Measurements from ENCODE around the gene SPSB1. TPM values are rescaled to one million over a fixed set of nuclear protein-coding genes. Genes with fewer than 3 reads are reported as not detected.
A peak's percentile ranks its signal among the peaks of the same experiment; 100 is the strongest.

The SPSB1 gene
- total and polyA plus RNA-seq, 2 of the 4 experiments (the other 2 are of a cell fraction), result 16.7 to 19.8 TPM

- dilution Hi-C loops (cut with HindIII; ENCODE audit: low sequenced_read_pairs, unreplicated experiment), result no loop called here
These were observed 108.4 kb downstream of the SPSB1 start for GRCh38 chr1:9401080-9401453.

More at GRCh38 chr1:9401080-9401453, 108.4 kb downstream of the SPSB1 start:
- Histone ChIP-seq H3K9me3 (ENCODE audit: control insufficient read depth, insufficient read depth, low read length) (no peaks in the 10 kb centered on the region), H2BK120ac (ENCODE audit: low read depth, low read length) (peak overlapping the region; percentile 77), H3K23ac (ENCODE audit: low read depth, low read length) (no peak overlapping the region), H3K4me1 (ENCODE audit: control insufficient read depth, insufficient read depth, low read length) (peaks cover 33% of the 10 kb centered on the region), H3K27me3 (ENCODE audit: control insufficient read depth, insufficient read depth, low read length) (no peaks in the 10 kb centered on the region), H3K36me3 (ENCODE audit: control insufficient read depth, insufficient read depth, low read length) (no peaks in the 10 kb centered on the region), H2BK20ac (ENCODE audit: low read depth, low read length) (peak overlapping the region; percentile 82), H3K9me1 (ENCODE audit: insufficient read depth, low read length) (peaks cover 3% of the 10 kb centered on the region), H3K27ac (ENCODE audit: insufficient read depth, low read length) (no peak overlapping the region; the same call in 1 of the 2 replicates), H4K20me1 (ENCODE audit: insufficient read depth, low read length) (peaks cover 6% of the 10 kb centered on the region), H3K4me2 (ENCODE audit: low read depth, low read length) (no peak overlapping the region), H3K14ac (replicated peaks; ENCODE audit: low read depth, low read length) (no peak overlapping the region), H3K79me1 (ENCODE audit: low read depth in 1 of 2, low read length in 2 of 2) (no peaks in the 10 kb centered on the region), H2AFZ (replicated peaks; ENCODE audit: low read length, poor library complexity) (peak overlapping the region; percentile 34), H2BK5ac (ENCODE audit: low read depth, low read length, poor library complexity, severe bottlenecking) (no peak overlapping the region), H3K4ac (ENCODE audit: low read depth, low read length) (peak overlapping the region; percentile 86), H3K56ac (ENCODE audit: extremely low read depth, insufficient read depth, low read length) (no peak overlapping the region), H4K5ac (ENCODE audit: low read depth, low read length) (0 out of 2 replicates have a peak overlapping the region, but pooled peaks have one; percentile 15), H2BK15ac (ENCODE audit: low read depth, low read length) (0 out of 3 replicates have a peak overlapping the region, but pooled peaks have one; percentile 70), H4K8ac (ENCODE audit: low read depth in 2 of 2, low read length in 2 of 2) (0 out of 4 replicates have a peak overlapping the region, but pooled peaks of 1 of the 2 experiments have one; percentile 18), H2AK5ac (ENCODE audit: low read depth, low read length) (peak overlapping the region; percentile 94), H3K18ac (ENCODE audit: low read depth, low read length) (no peak overlapping the region), H3K9ac (ENCODE audit: low read depth, low read length) (no peak overlapping the region), H3K4me3 (ENCODE audit: insufficient read depth, low read depth, low read length) (no peak overlapping the region), H4K91ac (ENCODE audit: insufficient read depth, low read depth, low read length) (peak overlapping the region; percentile 15; the same call in 1 of the 2 replicates), H2AK9ac (replicated peaks; ENCODE audit: low read depth, low read length, poor library complexity) (peak overlapping the region; percentile 5)
- DNase-seq, result no peak
- no peak for TF ChIP-seq CHD1 (IDR thresholded peaks at IDR 0.05; ENCODE audit: low read depth, low read length)
- TF ChIP-seq RAD21 (IDR thresholded peaks at IDR 0.05; ENCODE audit: low read length), result no peak
- TF ChIP-seq NFE2L2 (IDR thresholded peaks at IDR 0.05; ENCODE audit: low read depth, low read length), result no peak
- no peak for TF ChIP-seq RCOR1 (IDR thresholded peaks at IDR 0.05; ENCODE audit: insufficient replicate concordance, low read length)
- TF ChIP-seq MXI1 (IDR thresholded peaks at IDR 0.05; ENCODE audit: borderline replicate concordance, low read depth, low read length), result no peak
- no peak for TF ChIP-seq POLR2A (IDR thresholded peaks at IDR 0.05; ENCODE audit: low read depth, low read length)
- TF ChIP-seq ELK1 (IDR thresholded peaks at IDR 0.05; ENCODE audit: borderline replicate concordance, low read depth, low read length), result no peak
- TF ChIP-seq USF2 (IDR thresholded peaks at IDR 0.05; ENCODE audit: low read depth, low read length), result no peak
- TF ChIP-seq BHLHE40 (IDR thresholded peaks at IDR 0.05; ENCODE audit: low read depth, low read length), result no peak
- TF ChIP-seq RFX5 (IDR thresholded peaks at IDR 0.05; ENCODE audit: low read depth, low read length), result no peak
- TF ChIP-seq FOS (IDR thresholded peaks at IDR 0.05; ENCODE audit: low read depth, low read length), result no peak
- TF ChIP-seq SMC3 (IDR thresholded peaks at IDR 0.05; ENCODE audit: low read depth, low read length), result no peak
- no peak for TF ChIP-seq CTCF (conservative IDR thresholded peaks at IDR 0.05; ENCODE audit: low read depth, low read length)
- TF ChIP-seq CEBPB (IDR thresholded peaks at IDR 0.05; ENCODE audit: low read depth, low read length), result no peak
- TF ChIP-seq MAFK (IDR thresholded peaks at IDR 0.05; ENCODE audit: low read depth, low read length), result no peak
- TF ChIP-seq MAZ (IDR thresholded peaks at IDR 0.05; ENCODE audit: borderline replicate concordance, low read depth, low read length), result no peak
- ChIA-PET POLR2A (ENCODE audit: unreplicated experiment) (no interaction called here), CTCF (no interaction called here)
- 87% methylated on average over 5 of the region's 15 CpGs; no CpG with 5 or more reads in 1 of the 2 experiments for WGBS, 2 experiments (ENCODE audit: extremely low coverage in 2 of 2, insufficient read length in 1 of 2)
- no peak for ATAC-seq (ENCODE audit: low read depth)
- in situ Hi-C loops (cut with MboI; ENCODE audit: low sequenced_read_pairs), result no loop called here
- intact Hi-C loops (cut with micrococcal nuclease), result no loop called here
- BruUV-seq (replicated peaks), result no TSS peak

All from IMR-90 (cell line).